MM.1S (cell line): Measurements from ENCODE around the gene SNU13.
"Not testable (repeated sequence)": the region's sequence is repeated elsewhere in the genome, so short reads cannot be mapped to it uniquely, and the experiment has no call there.

Source experiments
- EZH2 ChIP-seq: fragments of 300-600 bp; sonication (generic); optimal IDR thresholded peaks from 2 replicates; pipeline ENCODE3; 2017; ENCODE audit warnings: low read depth, mild to moderate bottlenecking, antibody characterized with exemption, low read length, mixed read lengths
- EZH2phosphoT487 ChIP-seq: fragments of 300-600 bp; sonication (generic); IDR thresholded peaks from 2 replicates; pipeline ENCODE4 v1.6.1; 2018; ENCODE audit warnings: antibody characterized with exemption, low read length
- TF ChIP-seq, protein P1 (sequence below): fragments of 300-600 bp; sonication (generic); IDR thresholded peaks from 2 replicates; pipeline ENCODE4 v1.5.1; 2016; ENCODE audit warnings: antibody characterized with exemption, low read length, mixed read lengths

DNA sequence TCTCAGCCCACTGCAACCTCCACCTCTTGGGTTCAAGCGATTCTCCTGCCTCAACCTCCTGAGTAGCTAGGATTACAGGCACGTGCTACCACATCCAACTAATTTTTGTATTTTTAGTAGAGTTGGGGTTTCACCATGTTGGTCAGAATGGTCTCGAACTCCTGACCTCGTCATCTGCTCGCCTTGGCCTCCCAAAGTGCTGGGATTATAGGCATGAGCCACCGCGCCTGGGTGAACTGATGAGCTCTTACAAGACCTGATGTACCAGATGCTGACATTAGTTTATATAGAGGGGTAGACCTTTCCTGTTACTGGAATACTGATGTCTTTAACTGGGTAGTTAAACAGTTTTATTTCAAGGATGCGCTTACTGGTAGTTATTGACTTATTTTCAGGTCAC is 54.1 kb downstream of the SNU13 start:
- TF ChIP-seq, protein P1, sequence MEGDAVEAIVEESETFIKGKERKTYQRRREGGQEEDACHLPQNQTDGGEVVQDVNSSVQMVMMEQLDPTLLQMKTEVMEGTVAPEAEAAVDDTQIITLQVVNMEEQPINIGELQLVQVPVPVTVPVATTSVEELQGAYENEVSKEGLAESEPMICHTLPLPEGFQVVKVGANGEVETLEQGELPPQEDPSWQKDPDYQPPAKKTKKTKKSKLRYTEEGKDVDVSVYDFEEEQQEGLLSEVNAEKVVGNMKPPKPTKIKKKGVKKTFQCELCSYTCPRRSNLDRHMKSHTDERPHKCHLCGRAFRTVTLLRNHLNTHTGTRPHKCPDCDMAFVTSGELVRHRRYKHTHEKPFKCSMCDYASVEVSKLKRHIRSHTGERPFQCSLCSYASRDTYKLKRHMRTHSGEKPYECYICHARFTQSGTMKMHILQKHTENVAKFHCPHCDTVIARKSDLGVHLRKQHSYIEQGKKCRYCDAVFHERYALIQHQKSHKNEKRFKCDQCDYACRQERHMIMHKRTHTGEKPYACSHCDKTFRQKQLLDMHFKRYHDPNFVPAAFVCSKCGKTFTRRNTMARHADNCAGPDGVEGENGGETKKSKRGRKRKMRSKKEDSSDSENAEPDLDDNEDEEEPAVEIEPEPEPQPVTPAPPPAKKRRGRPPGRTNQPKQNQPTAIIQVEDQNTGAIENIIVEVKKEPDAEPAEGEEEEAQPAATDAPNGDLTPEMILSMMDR: not testable (repeated sequence)
- not testable (repeated sequence) for TF ChIP-seq EZH2, EZH2phosphoT487
